Omental fat pad (tissue), 4 donors: Measurements from ENCODE around the gene SRSF9. TPM values are rescaled to one million over a fixed set of nuclear protein-coding genes. Genes with fewer than 3 reads are reported as not detected.
"Not testable (repeated sequence)": the region's sequence is repeated elsewhere in the genome, so short reads cannot be mapped to it uniquely, and the experiment has no call there.

Experiments
- ATAC-seq: fragments of 150-250 bp; one replicate; pipeline ENCODE4 v1.9.1; 2016; ENCODE audit warnings: mild to moderate bottlenecking, moderate library complexity; ENCODE audit not compliant: low FRiP score
- DNase-seq: peaks from one replicate; pipeline ENCODE4 v3.0.0-alpha.2; 2019; ENCODE audit warnings: low spot score
- total RNA-seq, 4 donors: library from RNA; depleted of rRNA; stranded (reverse); fragments of >200 nt; gene quantifications; one replicate each; pipeline ENCODE4 v1.1.0, GENCODE V29; 2016
- TF ChIP-seq, protein P1 (sequence below), 3 donors: fragments of 450-650 bp; IDR thresholded peaks; one replicate each; pipeline ENCODE4 v1.5.1; 2016 to 2017; ENCODE audit warnings: antibody characterized with exemption in 3 of 3, mild to moderate bottlenecking in 3 of 3, moderate library complexity in 2 of 3

Gene SRSF9
- total RNA-seq, 4 donors from 2014 or later = 62.3 to 88.7 (median 71.4) TPM

DNA sequence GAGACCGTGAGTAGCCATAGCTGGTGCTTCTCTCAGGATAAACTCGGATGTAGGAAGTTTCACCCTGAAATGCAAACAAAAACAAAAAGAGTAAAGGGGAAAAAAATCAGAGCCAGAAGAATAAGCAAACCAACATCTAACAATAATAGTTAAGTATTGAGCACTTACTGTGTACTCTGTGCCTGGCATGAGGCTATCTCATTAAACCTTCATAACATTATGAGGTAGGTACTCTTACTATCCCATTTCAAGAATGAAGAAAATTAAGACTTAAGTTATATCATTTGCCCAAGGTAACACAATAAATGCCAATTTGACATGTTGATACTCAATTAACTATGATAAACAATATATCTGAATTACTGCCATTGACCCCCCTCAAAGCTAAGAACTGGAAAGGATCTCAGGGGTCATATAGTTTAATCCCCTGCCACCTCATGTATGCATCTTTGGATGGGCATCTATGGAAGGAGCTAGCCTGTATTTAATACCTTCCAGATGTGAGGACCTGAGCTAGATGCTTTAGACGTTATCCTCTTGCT, 7.4 kb downstream of the SRSF9 start:
- TF ChIP-seq, protein P1, sequence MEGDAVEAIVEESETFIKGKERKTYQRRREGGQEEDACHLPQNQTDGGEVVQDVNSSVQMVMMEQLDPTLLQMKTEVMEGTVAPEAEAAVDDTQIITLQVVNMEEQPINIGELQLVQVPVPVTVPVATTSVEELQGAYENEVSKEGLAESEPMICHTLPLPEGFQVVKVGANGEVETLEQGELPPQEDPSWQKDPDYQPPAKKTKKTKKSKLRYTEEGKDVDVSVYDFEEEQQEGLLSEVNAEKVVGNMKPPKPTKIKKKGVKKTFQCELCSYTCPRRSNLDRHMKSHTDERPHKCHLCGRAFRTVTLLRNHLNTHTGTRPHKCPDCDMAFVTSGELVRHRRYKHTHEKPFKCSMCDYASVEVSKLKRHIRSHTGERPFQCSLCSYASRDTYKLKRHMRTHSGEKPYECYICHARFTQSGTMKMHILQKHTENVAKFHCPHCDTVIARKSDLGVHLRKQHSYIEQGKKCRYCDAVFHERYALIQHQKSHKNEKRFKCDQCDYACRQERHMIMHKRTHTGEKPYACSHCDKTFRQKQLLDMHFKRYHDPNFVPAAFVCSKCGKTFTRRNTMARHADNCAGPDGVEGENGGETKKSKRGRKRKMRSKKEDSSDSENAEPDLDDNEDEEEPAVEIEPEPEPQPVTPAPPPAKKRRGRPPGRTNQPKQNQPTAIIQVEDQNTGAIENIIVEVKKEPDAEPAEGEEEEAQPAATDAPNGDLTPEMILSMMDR (IDR thresholded peaks at IDR 0.05) = no peak
- ATAC-seq (no peak), DNase-seq (no peak)

DNA sequence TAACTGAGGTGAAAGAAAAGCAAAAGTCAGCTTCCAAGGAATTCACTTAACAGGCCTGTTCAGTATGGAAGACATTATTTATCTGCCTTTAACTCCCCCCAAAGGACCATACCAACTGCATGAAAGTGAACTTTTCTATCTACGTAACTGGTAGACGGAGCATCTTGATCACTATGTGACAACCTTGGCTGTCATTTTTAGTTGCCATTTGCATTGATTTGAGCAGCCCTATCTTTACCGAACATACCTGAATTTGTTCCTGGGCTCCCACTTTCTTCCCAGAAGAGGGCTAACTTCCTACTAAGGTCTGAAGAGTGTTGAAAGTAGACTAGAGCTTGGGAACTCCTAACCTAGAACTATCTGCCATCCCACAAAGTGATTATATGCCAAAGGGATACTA, 9.4 kb downstream of the SRSF9 start:
- DNase-seq (no peak), ATAC-seq (no peak)
- TF ChIP-seq, protein P1 (IDR thresholded peaks at IDR 0.05) = no peak

DNA sequence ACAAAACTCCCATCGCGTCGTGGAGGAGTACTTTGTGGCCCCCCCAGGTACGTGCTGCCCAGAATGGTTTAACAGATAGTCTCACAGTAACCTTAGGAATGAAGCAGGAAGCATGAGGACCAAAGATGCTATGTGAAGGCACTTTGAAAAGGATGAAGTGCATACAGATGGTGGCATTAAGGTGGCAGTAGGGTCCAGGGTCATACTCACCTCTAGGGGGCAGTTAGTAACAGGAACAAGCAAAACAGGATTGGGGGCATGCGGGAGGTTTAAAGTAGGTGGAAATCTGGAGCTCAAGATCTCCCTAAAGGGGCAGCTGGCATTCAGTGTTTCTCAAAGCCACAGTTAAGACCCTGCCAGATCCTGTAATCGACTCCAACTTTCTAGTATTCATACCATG, 12.4 kb downstream of the SRSF9 start:
- DNase-seq (no peak), ATAC-seq (no peak)
- TF ChIP-seq, protein P1 (IDR thresholded peaks at IDR 0.05) = no peak

DNA sequence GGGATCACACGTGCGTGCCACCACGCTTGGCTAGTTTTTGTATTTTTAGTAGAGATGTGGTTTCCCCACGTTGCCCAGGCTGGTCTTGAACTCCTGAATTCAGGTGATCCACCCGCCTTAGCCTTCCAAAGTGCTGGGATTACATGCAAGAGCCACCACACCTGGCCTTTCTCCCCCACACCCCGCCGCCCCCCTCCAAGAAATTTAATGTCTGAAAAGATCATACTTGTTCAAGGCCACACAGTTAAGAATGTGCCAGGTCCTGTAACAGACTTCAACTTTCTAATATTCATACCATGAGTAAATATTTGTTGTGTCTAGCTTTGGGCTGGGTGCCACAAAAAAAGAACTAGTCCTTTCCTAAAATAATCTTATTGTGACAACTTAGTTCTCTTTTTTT, 14.2 kb downstream of the SRSF9 start:
- TF ChIP-seq, protein P1 (IDR thresholded peaks at IDR 0.05) = no peak
- no peak for ATAC-seq
- no peak for DNase-seq

DNA sequence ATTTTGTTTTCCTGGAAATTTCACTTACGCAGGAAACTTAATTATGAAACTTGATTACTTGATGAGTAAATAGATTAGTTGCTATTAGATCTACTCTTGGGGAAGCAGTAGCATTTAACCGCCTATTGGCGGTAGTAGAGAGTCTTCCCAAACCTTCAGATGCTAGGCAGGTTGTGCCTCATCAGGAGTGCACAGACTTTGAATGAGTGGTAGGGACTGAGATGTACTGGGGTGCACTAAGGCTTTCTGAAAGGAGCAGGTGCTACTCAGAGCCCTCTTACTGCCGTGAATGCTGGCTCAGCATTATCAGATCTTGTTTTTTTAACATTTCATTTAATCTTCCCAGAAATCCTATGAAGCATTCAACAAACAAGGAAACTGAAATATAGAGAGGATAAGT, 15.6 kb downstream of the SRSF9 start:
- TF ChIP-seq, protein P1 (IDR thresholded peaks at IDR 0.05) = no peak
- ATAC-seq (no peak), DNase-seq (no peak)

DNA sequence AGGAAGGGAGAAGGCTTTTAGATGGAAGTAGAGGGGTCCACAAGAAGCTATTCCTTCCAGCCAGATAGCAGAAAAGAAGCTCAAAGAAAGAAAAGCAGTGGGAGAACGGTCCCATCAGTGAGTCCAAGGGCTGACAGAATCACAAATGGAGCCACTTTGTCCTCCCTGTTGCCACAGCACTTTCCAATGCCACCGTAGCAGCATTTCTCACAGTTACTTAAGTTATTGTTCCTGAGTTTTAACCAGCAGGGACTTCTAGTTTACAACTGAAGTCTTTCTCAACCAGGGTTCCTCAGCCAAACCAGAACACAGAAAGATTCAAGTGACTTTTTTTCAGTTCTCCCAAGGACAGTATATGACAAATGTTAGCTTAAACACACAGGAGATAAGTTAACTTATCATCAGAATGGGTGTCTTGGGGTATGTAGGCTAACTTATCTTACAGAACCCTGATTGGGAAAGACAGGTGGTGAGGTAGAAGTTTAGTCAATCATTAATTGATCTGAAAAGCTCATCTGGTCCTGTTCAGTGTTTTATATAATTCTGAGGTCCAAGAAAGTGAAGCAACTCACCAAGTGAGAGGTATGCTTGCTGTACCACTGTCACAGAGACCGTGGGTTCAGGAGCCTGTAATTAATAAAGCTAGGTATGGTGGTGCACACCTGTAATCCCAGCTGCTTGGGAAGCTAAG, 16.3 kb downstream of the SRSF9 start:
- DNase-seq (no peak), ATAC-seq (no peak)
- TF ChIP-seq, protein P1 (IDR thresholded peaks at IDR 0.05) = no peak

DNA sequence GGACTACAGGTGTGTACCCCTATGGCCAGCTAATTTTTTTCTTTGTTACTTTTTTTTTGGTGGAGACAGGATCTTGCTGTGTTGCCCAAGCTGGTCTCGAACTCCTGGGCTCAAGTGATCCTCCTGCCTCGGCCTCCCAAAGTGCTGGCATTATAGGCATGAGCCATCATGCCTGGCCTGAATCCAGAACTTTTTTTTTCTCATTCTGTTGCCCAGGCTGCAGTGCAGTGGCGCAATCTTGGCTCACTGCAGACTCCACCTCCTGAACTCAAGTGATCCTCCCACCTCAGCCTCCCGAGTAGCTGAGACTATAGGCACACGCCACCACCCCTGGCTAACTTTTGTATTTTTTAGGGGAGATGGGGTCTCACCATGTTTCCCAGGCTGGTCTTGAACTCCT, 17.0 kb downstream of the SRSF9 start:
- not testable (repeated sequence) for DNase-seq, ATAC-seq
